Stomach smooth muscle (tissue), 2 donors: ENCODE results near the gene C10orf120.

Experiments used
- H3K27ac ChIP-seq: one replicate; pipeline ENCODE4 v1.7.0; 2013; ENCODE audit warnings: mild to moderate bottlenecking, low read length, inconsistent platforms
- H3K27me3 ChIP-seq, 2 donors: one replicate each; pipeline ENCODE4 v1.7.0; 2013; ENCODE audit warnings: low read length in 2 of 2; ENCODE audit not compliant: insufficient read depth in 2 of 2, control insufficient read depth in 1 of 2
- H3K36me3 ChIP-seq, 2 donors: one replicate each; pipeline ENCODE4 v1.7.0; 2013; ENCODE audit warnings: low read length in 2 of 2; ENCODE audit not compliant: control insufficient read depth in 2 of 2, insufficient read depth in 2 of 2
- H3K4me1 ChIP-seq: one replicate; pipeline ENCODE4 v1.7.0; 2013; ENCODE audit warnings: low read length; ENCODE audit not compliant: control insufficient read depth, insufficient read depth
- H3K4me3 ChIP-seq, 2 donors: one replicate each; pipeline ENCODE4 v1.7.0; 2013; ENCODE audit warnings: low read length in 2 of 2
- H3K9ac ChIP-seq, 2 donors: one replicate each; pipeline ENCODE4 v1.7.0; 2013; ENCODE audit warnings: low read length in 2 of 2, mild to moderate bottlenecking in 1 of 2
- H3K9me3 ChIP-seq, 2 donors: one replicate each; pipeline ENCODE4 v1.7.0; 2013; ENCODE audit warnings: low read length in 2 of 2; ENCODE audit not compliant: control insufficient read depth in 2 of 2
- donor health status: healthy.
- donor health status: Pancreatic carcinoma.

C10orf120 gene

GRCh38 chr10:122649903-122650302 lies 49.7 kb downstream of the C10orf120 start:
- Histone ChIP-seq H3K27me3 (peaks cover 3 to 9% of the 10 kb centered on the region in 2 donors), H3K9me3 (peaks cover 0 to 3% of the 10 kb centered on the region in 2 donors), H3K9ac (no peak overlapping the region), H3K27ac (no peak overlapping the region), H3K4me3 (no peak overlapping the region), H3K4me1 (no peaks in the 10 kb centered on the region), H3K36me3 (no peaks in the 10 kb centered on the region)

- no peak overlapping the region for H3K9ac ChIP-seq
- peaks cover 0 to 3% of the 10 kb centered on the region in 2 donors for H3K9me3 ChIP-seq
- H3K4me3 ChIP-seq, result no peak overlapping the region
- peaks cover 3 to 9% of the 10 kb centered on the region in 2 donors for H3K27me3 ChIP-seq
- H3K36me3 ChIP-seq, result no peaks in the 10 kb centered on the region
- no peaks in the 10 kb centered on the region for H3K4me1 ChIP-seq
- no peak overlapping the region for H3K27ac ChIP-seq
Observed at GRCh38 chr10:122648599-122649428, 50.8 kb downstream of the C10orf120 start.
